HepG2 (cell line): ENCODE data around the gene ELMOD3. TPM values are rescaled to one million over a fixed set of nuclear protein-coding genes. Genes with fewer than 3 reads are reported as not detected.

ENCODE experiments used
- FOSL2 ChIP-seq: sonication (generic); formaldehyde crosslinking; IDR thresholded peaks from 2 replicates; pipeline ENCODE4 v1.4.0; 2020; ENCODE audit warnings: missing genetic modification reagents
- HOXA3 ChIP-seq: sonication (generic); formaldehyde crosslinking; IDR thresholded peaks from 2 replicates; pipeline ENCODE4 v1.5.0; 2020; ENCODE audit warnings: missing genetic modification reagents
- JUN ChIP-seq: sonication (generic); formaldehyde crosslinking; IDR thresholded peaks from 2 replicates; pipeline ENCODE4 v1.4.0; 2020; ENCODE audit warnings: mild to moderate bottlenecking, missing genetic modification reagents
- NONO ChIP-seq, 2 experiments: fragments of 450-650 bp in 1 of 2; sonication (generic) in 1 of 2; formaldehyde crosslinking in 1 of 2; IDR thresholded peaks in 1 of 2; conservative IDR thresholded peaks in 1 of 2; 2 replicates each; pipeline versions ENCODE4 v1.6.1 to v1.8.0; 2017 to 2022; ENCODE audit warnings: mild to moderate bottlenecking in 1 of 2, missing genetic modification reagents in 1 of 2, moderate library complexity in 1 of 2
- PHF8 ChIP-seq: sonication (generic); formaldehyde crosslinking; IDR thresholded peaks from 2 replicates; pipeline ENCODE4 v1.5.0; 2020; ENCODE audit warnings: missing genetic modification reagents
- POLR2G ChIP-seq: fragments of 200-400 bp; formaldehyde crosslinking; IDR thresholded peaks from 2 replicates; pipeline ENCODE4 v1.6.1; 2018; ENCODE audit warnings: mild to moderate bottlenecking, low read depth, low read length, moderate library complexity
- PRDM4 ChIP-seq: sonication (generic); formaldehyde crosslinking; IDR thresholded peaks from 2 replicates; pipeline ENCODE4 v1.9.0; 2021; ENCODE audit warnings: missing genetic modification reagents, borderline replicate concordance
- REPIN1 ChIP-seq: sonication (generic); formaldehyde crosslinking; IDR thresholded peaks from 2 replicates; pipeline ENCODE4 v1.8.0; 2022; ENCODE audit warnings: missing genetic modification reagents, low read depth, mild to moderate bottlenecking, borderline replicate concordance
- RNF2 ChIP-seq: fragments of 450-650 bp; conservative IDR thresholded peaks from 2 replicates; pipeline ENCODE4 v1.6.1; 2016; ENCODE audit warnings: low read depth
- SOX13 ChIP-seq, 3 experiments: fragments of 450-650 bp in 1 of 3; sonication (generic) in 1 of 3; formaldehyde crosslinking in 1 of 3; IDR thresholded peaks in 2 of 3; conservative IDR thresholded peaks in 1 of 3; 2 replicates each; pipeline versions ENCODE4 v1.5.0 to v1.6.1; 2016 to 2020; ENCODE audit warnings: antibody characterized with exemption in 1 of 3, mild to moderate bottlenecking in 1 of 3, missing compliant biosample characterization in 1 of 3, missing genetic modification reagents in 1 of 3, moderate library complexity in 1 of 3
- TOE1 ChIP-seq: sonication (generic); formaldehyde crosslinking; IDR thresholded peaks from 2 replicates; pipeline ENCODE4 v1.4.0; 2020; ENCODE audit warnings: mild to moderate bottlenecking, missing genetic modification reagents
- ZNF10 ChIP-seq: sonication (generic); formaldehyde crosslinking; IDR thresholded peaks from 2 replicates; pipeline ENCODE4 v1.4.0; 2020; ENCODE audit warnings: mild to moderate bottlenecking, low read depth, missing genetic modification reagents, borderline replicate concordance
- ZNF691 ChIP-seq: sonication (generic); formaldehyde crosslinking; IDR thresholded peaks from 2 replicates; pipeline ENCODE4 v1.4.0; 2020; ENCODE audit warnings: missing genetic modification reagents, low read depth, mild to moderate bottlenecking, borderline replicate concordance
- ZNF713 ChIP-seq: sonication (generic); formaldehyde crosslinking; IDR thresholded peaks from 2 replicates; pipeline ENCODE4 v1.4.0; 2020; ENCODE audit warnings: mild to moderate bottlenecking, missing genetic modification reagents
- ZNF75D ChIP-seq: sonication (generic); formaldehyde crosslinking; IDR thresholded peaks from 2 replicates; pipeline ENCODE4 v1.8.1; 2023; ENCODE audit warnings: missing genetic modification reagents, mild to moderate bottlenecking, borderline replicate concordance
- ZNF788 ChIP-seq: sonication (generic); formaldehyde crosslinking; IDR thresholded peaks from 2 replicates; pipeline ENCODE4 v1.5.0; 2020; ENCODE audit warnings: mild to moderate bottlenecking, missing genetic modification reagents, borderline replicate concordance
- ZNF816 ChIP-seq: sonication (generic); formaldehyde crosslinking; IDR thresholded peaks from 2 replicates; pipeline ENCODE4 v1.8.0; 2022; ENCODE audit warnings: missing genetic modification reagents, mild to moderate bottlenecking, borderline replicate concordance
- polyA plus RNA-seq, 8 experiments: library from polyadenylated mRNA; depleted of rRNA in 3 of 8; stranded (reverse) in 7 of 8; unstranded in 1 of 8; fragments of >200 nt; fragmentation: Illumina TruSeq in 4 of 8; extraction: Trizol in 4 of 8; gene quantifications; 2 replicates each; pipeline versions ENCODE4 v1.2.1 to v1.2.3, GENCODE V29; 2011 to 2016; ENCODE audit warnings: low read depth in 4 of 8, missing spikeins in 1 of 8, mixed read lengths in 1 of 8; ENCODE audit not compliant: insufficient read depth in 1 of 8
- total RNA-seq, 5 experiments: library from RNA; depleted of rRNA; stranded (reverse); fragments of >200 nt; fragmentation: Illumina TruSeq; extraction: Trizol; gene quantifications; 2 replicates each; pipeline ENCODE4 v1.2.3, GENCODE V29; 2016; ENCODE audit warnings: low read depth in 1 of 5
- TF ChIP-seq, protein P1 (sequence below): sonication (generic); formaldehyde crosslinking; IDR thresholded peaks from 2 replicates; pipeline ENCODE4 v1.4.0; 2020; ENCODE audit warnings: missing genetic modification reagents, borderline replicate concordance
- TF ChIP-seq, protein P2 (sequence below): sonication (generic); formaldehyde crosslinking; IDR thresholded peaks from 2 replicates; pipeline ENCODE4 v1.5.1; 2020; ENCODE audit warnings: mild to moderate bottlenecking, moderate library complexity, missing genetic modification reagents

The ELMOD3 gene
- total and polyA plus RNA-seq, 2 of the 13 experiments (the other 11 are each of a cell fraction or from before 2014, with no cell fraction given): 13.3 to 19.5 TPM

- TF ChIP-seq, protein P1, sequence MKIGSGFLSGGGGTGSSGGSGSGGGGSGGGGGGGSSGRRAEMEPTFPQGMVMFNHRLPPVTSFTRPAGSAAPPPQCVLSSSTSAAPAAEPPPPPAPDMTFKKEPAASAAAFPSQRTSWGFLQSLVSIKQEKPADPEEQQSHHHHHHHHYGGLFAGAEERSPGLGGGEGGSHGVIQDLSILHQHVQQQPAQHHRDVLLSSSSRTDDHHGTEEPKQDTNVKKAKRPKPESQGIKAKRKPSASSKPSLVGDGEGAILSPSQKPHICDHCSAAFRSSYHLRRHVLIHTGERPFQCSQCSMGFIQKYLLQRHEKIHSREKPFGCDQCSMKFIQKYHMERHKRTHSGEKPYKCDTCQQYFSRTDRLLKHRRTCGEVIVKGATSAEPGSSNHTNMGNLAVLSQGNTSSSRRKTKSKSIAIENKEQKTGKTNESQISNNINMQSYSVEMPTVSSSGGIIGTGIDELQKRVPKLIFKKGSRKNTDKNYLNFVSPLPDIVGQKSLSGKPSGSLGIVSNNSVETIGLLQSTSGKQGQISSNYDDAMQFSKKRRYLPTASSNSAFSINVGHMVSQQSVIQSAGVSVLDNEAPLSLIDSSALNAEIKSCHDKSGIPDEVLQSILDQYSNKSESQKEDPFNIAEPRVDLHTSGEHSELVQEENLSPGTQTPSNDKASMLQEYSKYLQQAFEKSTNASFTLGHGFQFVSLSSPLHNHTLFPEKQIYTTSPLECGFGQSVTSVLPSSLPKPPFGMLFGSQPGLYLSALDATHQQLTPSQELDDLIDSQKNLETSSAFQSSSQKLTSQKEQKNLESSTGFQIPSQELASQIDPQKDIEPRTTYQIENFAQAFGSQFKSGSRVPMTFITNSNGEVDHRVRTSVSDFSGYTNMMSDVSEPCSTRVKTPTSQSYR (CRISPR knock-in tag): 0 out of 2 replicates have a peak, but pooled peaks have one; percentile 37
- peak; percentile 80 for TF ChIP-seq JUN (CRISPR knock-in tag)
- TF ChIP-seq PRDM4 (CRISPR knock-in tag): peak; percentile 84; the same call in 1 of the 2 replicates
- no peak for TF ChIP-seq ZNF10 (CRISPR knock-in tag)
- TF ChIP-seq ZNF75D: peak; percentile 49; the same call in 1 of the 2 replicates
- peak; percentile 96; the same call in 1 of the 2 replicates for TF ChIP-seq ZNF713 (CRISPR knock-in tag)
- TF ChIP-seq FOSL2 (CRISPR knock-in tag): peak; percentile 37
- TF ChIP-seq SOX13 (IDR thresholded peaks at IDR 0.05): no peak; the same call in none of the 2 replicates
- TF ChIP-seq SOX13 (CRISPR knock-in tag; conservative IDR thresholded peaks at IDR 0.05 in 1 of 2, IDR thresholded peaks at IDR 0.05 in 1 of 2): peak in 1 of 2 experiments; percentile 60; a peak in 2 of 4 replicates
- peak; percentile 98 for TF ChIP-seq REPIN1 (CRISPR knock-in tag)
- TF ChIP-seq POLR2G: peak; percentile 99
- TF ChIP-seq ZNF691 (CRISPR knock-in tag): peak; percentile 94
- TF ChIP-seq TOE1: no peak; the same call in 1 of the 2 replicates
- no peak for TF ChIP-seq NONO (IDR thresholded peaks at IDR 0.05)
- TF ChIP-seq NONO (CRISPR knock-in tag; conservative IDR thresholded peaks at IDR 0.05): peak; percentile 77
- peak; percentile 95 for TF ChIP-seq RNF2
- TF ChIP-seq ZNF788 (CRISPR knock-in tag): peak; percentile 98; the same call in 1 of the 2 replicates
- peak; percentile 97 for TF ChIP-seq HOXA3 (CRISPR knock-in tag)
- TF ChIP-seq ZNF816 (CRISPR knock-in tag): peak; percentile 98; the same call in 1 of the 2 replicates
- peak; percentile 96 for TF ChIP-seq PHF8 (CRISPR knock-in tag)
- TF ChIP-seq, protein P2, sequence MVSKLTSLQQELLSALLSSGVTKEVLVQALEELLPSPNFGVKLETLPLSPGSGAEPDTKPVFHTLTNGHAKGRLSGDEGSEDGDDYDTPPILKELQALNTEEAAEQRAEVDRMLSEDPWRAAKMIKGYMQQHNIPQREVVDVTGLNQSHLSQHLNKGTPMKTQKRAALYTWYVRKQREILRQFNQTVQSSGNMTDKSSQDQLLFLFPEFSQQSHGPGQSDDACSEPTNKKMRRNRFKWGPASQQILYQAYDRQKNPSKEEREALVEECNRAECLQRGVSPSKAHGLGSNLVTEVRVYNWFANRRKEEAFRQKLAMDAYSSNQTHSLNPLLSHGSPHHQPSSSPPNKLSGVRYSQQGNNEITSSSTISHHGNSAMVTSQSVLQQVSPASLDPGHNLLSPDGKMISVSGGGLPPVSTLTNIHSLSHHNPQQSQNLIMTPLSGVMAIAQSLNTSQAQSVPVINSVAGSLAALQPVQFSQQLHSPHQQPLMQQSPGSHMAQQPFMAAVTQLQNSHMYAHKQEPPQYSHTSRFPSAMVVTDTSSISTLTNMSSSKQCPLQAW (CRISPR knock-in tag): peak; percentile 93
Measured at GRCh38 chr2:85327822-85328617, 26.5 kb upstream of the ELMOD3 start, which contains the start of gene TGOLN2 (continued).
